Effector memory CD4-positive, alpha-beta T cell (primary cell): ENCODE measurements around the gene NIPAL3.
"Not testable (repeated sequence)": the region's sequence is repeated elsewhere in the genome, so short reads cannot be mapped to it uniquely, and the experiment has no call there.

Experiments
- DNase-seq, 3 donors: peaks; one replicate each; pipeline ENCODE4 v3.0.0-alpha.2; 2020
- H3K27ac ChIP-seq: 2 replicates; pipeline ENCODE4 v1.7.0; 2013; ENCODE audit warnings: mild to moderate bottlenecking, low read length, moderate library complexity; ENCODE audit not compliant: insufficient read depth, poor library complexity, severe bottlenecking
- H3K27me3 ChIP-seq: replicated peaks from 2 replicates; pipeline ENCODE4 v1.7.0; 2013; ENCODE audit warnings: mild to moderate bottlenecking, low read length; ENCODE audit not compliant: insufficient read depth, control insufficient read depth, poor library complexity, severe bottlenecking
- H3K36me3 ChIP-seq: 2 replicates; pipeline ENCODE4 v1.7.0; 2013; ENCODE audit warnings: mild to moderate bottlenecking, low read length, moderate library complexity; ENCODE audit not compliant: control insufficient read depth, insufficient read depth
- H3K4me1 ChIP-seq: 2 replicates; pipeline ENCODE4 v1.7.0; 2013; ENCODE audit warnings: low read length, mild to moderate bottlenecking; ENCODE audit not compliant: control insufficient read depth, insufficient read depth, poor library complexity, severe bottlenecking
- H3K4me3 ChIP-seq: 2 replicates; pipeline ENCODE4 v1.7.0; 2013; ENCODE audit warnings: low read length, low read depth, mild to moderate bottlenecking; ENCODE audit not compliant: insufficient read depth, poor library complexity, severe bottlenecking
- H3K9me3 ChIP-seq: 2 replicates; pipeline ENCODE4 v1.7.0; 2013; ENCODE audit warnings: mild to moderate bottlenecking, low read length, moderate library complexity; ENCODE audit not compliant: control insufficient read depth

Gene NIPAL3

GRCh38 chr1:24507405-24507804 lies 91.8 kb downstream of the NIPAL3 start:
- Histone ChIP-seq H3K27me3 (no peaks in the 10 kb centered on the region), H3K36me3 (peaks cover 7% of the 10 kb centered on the region), H3K9me3 (no peaks in the 10 kb centered on the region), H3K27ac (peak overlapping the region; percentile 97), H3K4me1 (peaks cover 67% of the 10 kb centered on the region), H3K4me3 (peak overlapping the region; percentile 68)
- DNase-seq = peak in 2 of 3 donors; percentile 28 to 43

DNA sequence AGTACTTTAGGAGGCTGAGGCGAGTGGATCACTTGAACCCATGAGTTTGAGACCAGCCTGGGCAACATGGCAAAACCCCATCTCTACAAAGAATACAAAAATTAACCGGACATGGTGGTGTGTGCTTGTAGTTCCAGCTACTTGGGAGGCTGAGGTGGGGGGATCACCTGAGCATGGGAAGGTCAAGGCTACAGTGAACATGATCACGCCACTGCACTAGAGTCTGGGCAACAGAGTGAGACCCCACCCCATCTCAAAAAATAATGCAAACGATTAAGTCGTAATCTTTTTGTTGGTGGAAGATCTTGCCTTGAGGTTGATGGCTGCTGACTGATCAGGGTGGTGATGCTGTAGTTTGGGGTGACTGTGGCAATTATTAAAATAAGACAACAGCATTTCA lies 93.3 kb downstream of the NIPAL3 start:
- peak overlapping the region; percentile 97 for H3K27ac ChIP-seq

DNA sequence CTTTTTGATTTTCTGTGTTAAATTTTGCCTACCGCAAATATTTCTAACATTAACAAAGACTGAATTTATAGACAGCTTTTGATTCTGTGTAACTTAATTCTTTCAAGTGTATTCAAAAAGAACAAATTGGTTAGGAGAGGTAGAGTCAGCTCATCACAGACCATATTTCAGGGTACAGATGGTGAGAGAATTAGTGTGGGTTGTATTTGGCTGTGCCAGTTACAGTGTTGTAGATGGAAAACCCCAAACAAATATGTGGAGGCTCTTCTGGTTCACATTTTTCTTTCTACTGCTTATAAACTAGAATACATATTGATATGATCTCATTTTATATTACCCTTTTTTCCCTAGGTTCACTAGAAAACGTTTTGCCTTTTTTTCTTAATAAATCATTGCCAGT lies 98.1 kb downstream of the NIPAL3 start:
- DNase-seq = no peak
- H3K4me1 ChIP-seq = peaks cover 58% of the 10 kb centered on the region

More for the DNA sequence above, 93.3 kb downstream of the NIPAL3 start:
- peaks cover 81% of the 10 kb centered on the region for H3K4me1 ChIP-seq
- H3K4me3 ChIP-seq = no peak overlapping the region
- no peak for DNase-seq
- H3K9me3 ChIP-seq = no peaks in the 10 kb centered on the region
- H3K36me3 ChIP-seq = peaks cover 12% of the 10 kb centered on the region
- H3K27me3 ChIP-seq = no peaks in the 10 kb centered on the region

GRCh38 chr1:24514946-24515345 lies 99.3 kb downstream of the NIPAL3 start:
- Histone ChIP-seq H3K27ac (no peak overlapping the region), H3K9me3 (no peaks in the 10 kb centered on the region), H3K4me3 (no peak overlapping the region), H3K27me3 (no peaks in the 10 kb centered on the region), H3K36me3 (peaks cover 37% of the 10 kb centered on the region), H3K4me1 (peaks cover 45% of the 10 kb centered on the region)
- DNase-seq = no peak

More for the DNA sequence above, 98.1 kb downstream of the NIPAL3 start:
- Histone ChIP-seq H3K27ac (no peak overlapping the region), H3K27me3 (no peaks in the 10 kb centered on the region), H3K9me3 (no peaks in the 10 kb centered on the region), H3K4me3 (no peak overlapping the region), H3K36me3 (peaks cover 38% of the 10 kb centered on the region)

DNA sequence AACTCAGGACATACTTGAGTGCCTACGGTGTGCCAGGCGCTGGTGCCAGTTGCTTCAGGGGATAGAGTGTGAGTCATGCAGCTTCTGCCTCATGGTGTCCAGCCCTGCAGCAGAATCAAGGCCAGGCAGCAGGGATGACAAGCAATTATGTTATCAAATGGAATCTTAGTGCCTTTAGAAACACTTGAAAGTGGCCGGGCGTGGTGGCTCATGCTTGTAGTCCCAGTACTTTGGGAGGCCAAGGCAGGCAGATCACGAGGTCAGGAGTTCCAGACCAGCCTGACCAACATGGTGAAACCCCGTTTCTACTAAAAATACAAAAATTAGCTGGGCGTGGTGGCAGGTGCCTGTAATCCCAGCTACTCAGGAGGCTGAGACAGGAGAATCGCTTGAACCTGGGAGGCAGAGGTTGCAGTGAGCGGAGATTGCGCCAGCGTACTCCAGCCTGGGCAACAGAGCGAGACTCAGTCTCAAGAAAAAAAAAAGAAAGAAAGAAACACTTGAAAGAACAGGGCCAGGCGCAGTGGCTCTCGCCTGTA lies 100.1 kb downstream of the NIPAL3 start:
- not testable (repeated sequence) for DNase-seq, H3K4me3 ChIP-seq, H3K9me3 ChIP-seq, H3K27ac ChIP-seq, H3K27me3 ChIP-seq
- peaks cover 41% of the 10 kb centered on the region for H3K36me3 ChIP-seq
- H3K4me1 ChIP-seq = peaks cover 39% of the 10 kb centered on the region

GRCh38 chr1:24516506-24516905 lies 100.9 kb downstream of the NIPAL3 start:
- peaks cover 34% of the 10 kb centered on the region for H3K4me1 ChIP-seq

GRCh38 chr1:24517898-24518297 lies 102.3 kb downstream of the NIPAL3 start:
- H3K36me3 ChIP-seq = peaks cover 48% of the 10 kb centered on the region
- peaks cover 22% of the 10 kb centered on the region for H3K4me1 ChIP-seq

More at GRCh38 chr1:24516506-24516905, 100.9 kb downstream of the NIPAL3 start:
- no peak overlapping the region for H3K4me3 ChIP-seq
- H3K9me3 ChIP-seq = no peaks in the 10 kb centered on the region
- no peak for DNase-seq
- no peak overlapping the region for H3K27ac ChIP-seq
- no peaks in the 10 kb centered on the region for H3K27me3 ChIP-seq
- peaks cover 47% of the 10 kb centered on the region for H3K36me3 ChIP-seq

DNA sequence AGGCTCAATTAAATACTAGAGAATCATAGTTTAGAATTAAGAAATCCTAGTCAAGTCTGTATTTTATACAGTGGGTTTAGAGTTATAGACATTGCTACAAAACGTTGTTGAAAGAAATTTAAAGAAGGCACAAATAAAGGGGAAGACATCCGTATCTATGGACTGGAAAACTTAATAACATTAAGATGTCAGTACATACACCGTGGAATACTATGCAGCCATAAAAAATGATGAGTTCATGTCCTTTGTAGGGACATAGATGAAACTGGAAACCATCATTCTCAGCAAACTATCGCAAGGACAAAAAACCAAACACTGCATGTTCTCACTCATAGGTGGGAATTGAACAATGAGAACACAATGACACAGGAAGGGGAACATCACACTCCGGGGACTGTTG lies 104.7 kb downstream of the NIPAL3 start:
- not testable (repeated sequence) for H3K27me3 ChIP-seq, H3K27ac ChIP-seq, H3K9me3 ChIP-seq, H3K4me1 ChIP-seq, DNase-seq, H3K4me3 ChIP-seq
- peaks cover 38% of the 10 kb centered on the region for H3K36me3 ChIP-seq

More at GRCh38 chr1:24517898-24518297, 102.3 kb downstream of the NIPAL3 start:
- no peak for DNase-seq
- Histone ChIP-seq H3K27ac (no peak overlapping the region), H3K4me3 (no peak overlapping the region), H3K9me3 (no peaks in the 10 kb centered on the region), H3K27me3 (no peaks in the 10 kb centered on the region)
